HG02973 (cell line): Measurements from ENCODE around the gene NT5DC1.
A peak's percentile ranks its signal among the peaks of the same experiment; 100 is the strongest.

Experiments used
- ATAC-seq: cut with Tn5 transposase; IDR thresholded peaks from one replicate; pipeline ENCODE4 v1.9.1; 2021; ENCODE audit warnings: moderate library complexity; ENCODE audit not compliant: unreplicated experiment

The NT5DC1 gene

DNA sequence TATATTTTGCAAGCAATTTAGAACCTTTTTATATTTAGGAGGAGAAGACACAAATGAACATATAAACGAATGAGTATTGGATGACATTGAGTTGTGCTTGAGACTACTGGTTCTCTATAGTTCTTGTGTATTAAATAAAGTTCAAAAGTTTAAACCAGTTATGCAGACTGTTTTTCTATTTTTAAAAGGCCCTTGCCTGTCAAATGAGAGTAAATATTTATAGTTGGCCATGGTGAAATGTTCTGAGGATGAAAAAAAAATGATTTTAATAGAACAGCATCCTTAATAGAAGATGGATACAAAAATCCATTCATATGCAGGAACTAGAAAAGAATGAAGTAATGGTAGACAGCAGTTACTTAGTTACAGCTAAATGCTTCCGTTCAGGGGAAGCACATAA, 88.8 kb downstream of the NT5DC1 start:
- no peak for ATAC-seq

GRCh38 chr6:116190550-116190949, 89.9 kb downstream of the NT5DC1 start:
- ATAC-seq: no peak

GRCh38 chr6:116191881-116192280, 91.2 kb downstream of the NT5DC1 start:
- no peak for ATAC-seq

- ATAC-seq: no peak
Observed at GRCh38 chr6:116192786-116193185, 92.1 kb downstream of the NT5DC1 start.

GRCh38 chr6:116196841-116197240, 96.2 kb downstream of the NT5DC1 start:
- no peak for ATAC-seq

- ATAC-seq: no peak
Observed at GRCh38 chr6:116200619-116201249, 100.1 kb downstream of the NT5DC1 start.

- ATAC-seq: no peak
Observed at GRCh38 chr6:116201538-116201937, 100.9 kb downstream of the NT5DC1 start.

GRCh38 chr6:116205281-116205680, 104.6 kb downstream of the NT5DC1 start:
- no peak for ATAC-seq

GRCh38 chr6:116206231-116206903, 105.7 kb downstream of the NT5DC1 start:
- ATAC-seq: no peak

- ATAC-seq: no peak
Observed at GRCh38 chr6:116208056-116208785, 107.6 kb downstream of the NT5DC1 start.

DNA sequence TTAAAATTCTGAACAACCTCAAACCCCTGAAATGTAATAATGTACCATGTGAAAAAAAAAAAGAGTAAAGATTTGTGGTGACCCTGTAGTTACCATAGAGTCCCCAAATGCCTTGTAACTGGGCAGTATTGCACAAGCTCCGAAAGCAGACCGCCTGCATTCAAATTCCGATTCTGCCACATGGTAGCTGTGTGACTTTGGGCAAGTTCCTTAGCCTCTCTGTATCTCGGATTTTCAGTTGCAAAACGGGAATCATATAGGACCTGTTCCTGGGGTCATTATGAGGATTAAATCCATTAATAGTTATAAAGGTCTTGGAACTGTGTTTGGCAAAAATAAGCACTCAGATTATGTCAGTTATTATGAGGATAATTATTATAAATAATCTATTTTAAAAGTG, 109.7 kb downstream of the NT5DC1 start:
- no peak for ATAC-seq

DNA sequence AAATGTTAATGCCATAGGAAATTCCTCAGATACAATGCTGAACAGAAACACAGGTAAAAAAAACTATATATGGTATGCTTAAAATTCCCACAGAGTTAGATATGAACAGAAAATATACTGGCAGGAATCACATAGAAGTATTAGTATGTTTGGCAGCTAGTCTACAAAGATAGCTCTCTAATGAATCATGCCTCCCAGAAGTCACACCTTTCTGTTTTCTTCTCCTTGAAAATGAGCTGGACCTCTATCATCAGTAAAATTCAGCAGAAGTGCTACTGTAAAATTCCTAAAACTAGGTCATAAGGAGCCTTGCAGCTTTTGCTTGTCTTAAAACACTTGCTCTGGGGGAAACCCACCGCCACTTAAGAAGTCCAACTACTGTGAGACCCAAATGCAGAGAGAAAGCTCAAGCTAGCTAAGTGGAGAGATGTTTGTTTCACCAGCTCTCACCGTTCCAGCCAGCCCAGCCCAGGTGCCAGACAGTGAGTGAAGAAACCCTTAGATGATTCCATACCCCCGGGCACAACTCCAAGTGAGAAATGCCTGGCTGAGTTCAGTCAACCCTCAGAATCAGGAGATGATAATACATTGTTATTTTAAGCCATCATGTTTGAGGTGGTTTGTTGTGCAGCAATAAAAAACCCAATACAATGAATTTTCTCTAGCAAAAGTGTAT, 110.2 kb downstream of the NT5DC1 start:
- no peak for ATAC-seq

DNA sequence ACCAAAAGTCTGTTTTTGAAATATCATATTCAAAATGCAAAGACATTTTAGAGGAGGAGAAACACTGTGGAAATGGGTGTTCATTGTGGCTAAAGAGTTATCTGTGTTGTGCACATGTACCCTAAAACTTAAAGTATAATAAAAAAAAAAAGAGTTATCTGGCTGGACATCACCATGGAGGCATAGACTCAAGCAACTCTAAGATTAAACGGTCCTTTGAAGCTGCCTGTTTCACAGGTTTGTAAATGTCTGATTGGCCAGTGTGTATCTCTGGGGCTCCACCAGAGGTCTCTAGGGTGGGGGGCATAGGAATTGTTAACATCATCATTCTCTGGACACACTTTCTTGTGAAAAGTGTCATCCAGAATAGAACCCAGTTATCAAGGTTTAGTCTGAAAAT, 114.0 kb downstream of the NT5DC1 start:
- no peak for ATAC-seq

DNA sequence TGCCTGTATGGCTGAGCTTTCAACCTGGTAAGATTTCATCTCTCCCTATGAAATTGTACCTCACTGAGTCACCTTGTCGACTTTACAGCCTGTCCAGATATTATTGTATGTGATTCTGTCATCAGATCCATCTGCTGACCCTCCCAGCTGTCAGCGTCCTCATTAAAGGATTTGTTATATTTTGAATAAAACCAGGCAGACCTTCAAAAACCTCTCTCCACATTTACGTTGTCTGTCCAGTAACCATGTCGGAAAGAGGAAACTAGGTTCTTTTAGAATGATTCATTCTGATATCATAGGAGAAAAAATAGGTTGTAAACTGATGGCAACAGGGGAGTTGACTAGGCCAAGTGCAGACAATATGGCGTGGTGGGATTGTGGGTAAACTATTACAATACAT, 114.8 kb downstream of the NT5DC1 start:
- no peak for ATAC-seq

DNA sequence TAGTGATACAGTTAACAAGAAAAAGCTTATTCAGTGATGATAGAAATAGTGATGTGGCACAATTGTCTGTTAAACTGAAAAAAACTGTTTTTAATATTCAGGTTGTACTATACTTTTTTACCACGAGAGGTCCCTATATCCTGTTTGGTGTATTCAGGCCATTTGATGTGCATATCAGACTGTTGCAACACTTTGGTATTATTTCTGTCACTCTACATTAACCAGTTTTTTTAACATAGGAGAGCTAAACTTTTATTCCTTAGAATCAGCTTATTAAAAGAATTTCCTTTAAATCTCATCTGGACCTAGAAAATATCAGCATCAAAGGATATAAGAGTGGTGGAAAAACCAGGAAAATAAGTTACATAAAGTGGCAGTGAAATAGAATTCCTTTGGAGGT, 116.4 kb downstream of the NT5DC1 start:
- peak; percentile 66 for ATAC-seq

DNA sequence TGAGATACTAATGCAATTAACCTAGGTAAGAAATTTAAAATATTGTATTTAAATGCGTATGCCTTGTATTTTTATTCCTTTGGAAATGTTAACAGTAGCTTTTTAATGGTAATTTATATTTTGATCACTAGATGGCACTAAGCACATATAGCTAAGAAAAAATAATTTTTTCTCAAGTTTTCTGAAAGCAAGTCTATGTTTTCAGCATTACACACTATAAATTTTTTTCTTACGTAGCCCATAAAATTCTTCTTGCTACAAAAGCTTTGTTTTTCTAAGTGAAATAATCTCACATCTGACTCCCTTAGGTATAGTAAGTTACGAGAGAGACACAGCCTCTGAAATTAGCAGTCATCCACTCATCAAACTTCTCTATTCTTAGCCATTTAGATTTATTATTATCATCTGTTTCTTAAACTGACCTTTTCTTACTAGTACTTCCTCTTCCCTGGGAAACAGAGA, 117.5 kb downstream of the NT5DC1 start:
- no peak for ATAC-seq

DNA sequence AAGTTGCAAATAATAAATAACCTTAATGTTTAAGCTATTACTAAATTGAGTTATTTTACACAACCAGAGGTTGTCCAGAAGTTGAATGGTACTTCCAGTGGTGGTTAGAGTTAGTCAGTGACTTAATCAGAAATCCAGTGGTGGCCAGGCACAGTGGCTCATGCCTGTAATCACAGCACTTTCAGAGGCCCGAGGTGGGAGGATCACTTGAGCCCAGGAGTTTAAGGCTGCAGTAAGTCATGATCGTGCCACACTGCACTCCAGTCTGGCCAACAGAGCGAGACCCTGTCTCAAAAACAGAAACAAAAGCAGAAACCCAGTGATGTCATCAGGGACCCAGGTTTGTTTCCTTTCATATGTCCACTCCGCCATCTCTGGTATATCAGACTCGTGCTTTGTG, 118.2 kb downstream of the NT5DC1 start:
- no peak for ATAC-seq

GRCh38 chr6:116221067-116221466, 120.4 kb downstream of the NT5DC1 start:
- no peak for ATAC-seq

DNA sequence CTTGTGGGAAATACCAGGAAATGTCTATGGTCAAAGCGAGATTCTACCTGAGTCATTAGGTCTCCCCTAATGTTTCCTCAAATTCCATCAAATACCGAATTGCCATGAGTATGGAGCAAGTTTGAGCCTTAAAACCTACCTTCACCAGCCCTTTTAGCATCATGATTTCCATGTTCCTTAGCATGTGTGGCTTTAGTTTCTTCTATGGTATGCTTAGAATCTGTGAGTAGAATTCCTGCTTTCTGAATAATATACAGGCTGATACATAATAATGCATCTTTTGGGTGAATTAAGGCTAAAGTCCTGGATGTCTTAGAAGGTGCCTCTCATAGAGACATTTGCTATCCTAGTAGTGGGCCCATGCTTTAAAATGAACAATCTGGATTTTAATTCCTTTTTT, 121.3 kb downstream of the NT5DC1 start:
- ATAC-seq: no peak

- ATAC-seq: no peak
Observed at GRCh38 chr6:116223355-116223754, 122.7 kb downstream of the NT5DC1 start.

DNA sequence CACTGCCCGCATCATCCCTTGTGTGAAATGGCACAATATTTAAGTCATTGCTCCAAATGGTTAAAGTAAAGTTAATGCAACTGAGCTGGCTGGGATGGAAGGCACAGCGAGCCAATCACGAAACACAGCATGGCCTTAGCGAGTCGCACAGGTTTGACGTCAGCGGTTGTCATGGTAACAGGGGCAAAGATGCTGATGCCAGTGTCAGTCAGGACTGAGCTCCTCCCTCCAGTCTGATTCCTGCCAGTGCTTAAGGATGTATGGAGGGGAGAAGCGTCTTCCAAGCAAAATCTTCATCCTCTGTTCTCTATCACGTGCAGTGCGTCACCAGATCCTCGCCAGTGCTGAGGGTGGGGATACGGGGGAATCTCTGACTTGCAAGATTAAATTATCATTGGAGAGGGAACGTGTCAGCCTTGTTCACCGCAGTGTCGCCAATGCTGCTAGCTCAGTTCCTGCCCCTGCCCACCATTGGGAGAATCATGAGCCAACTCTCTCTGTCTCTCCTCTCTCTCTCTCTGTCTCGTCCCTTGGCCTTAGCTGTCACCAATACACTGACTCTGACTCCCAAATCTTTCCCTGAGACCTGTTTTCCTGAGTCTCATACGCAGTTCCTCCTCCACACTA, 128.7 kb downstream of the NT5DC1 start:
- no peak for ATAC-seq
